Astrocyte of the spinal cord (primary cell): ENCODE measurements around the gene RBX1.

ENCODE experiments used
- DNase-seq: peaks from one replicate; pipeline ENCODE4 v3.0.0; 2011; ENCODE audit warnings: low read depth, low spot score
- H3K4me3 ChIP-seq: 2 replicates; pipeline ENCODE4 v1.5.1; 2011; ENCODE audit warnings: low read depth, mild to moderate bottlenecking, low read length, moderate library complexity
- CTCF ChIP-seq: IDR thresholded peaks from 2 replicates; pipeline ENCODE4 v1.5.1; 2012; ENCODE audit warnings: low read depth, mild to moderate bottlenecking, low read length, inconsistent platforms
- in situ Hi-C: cut with HindIII; loops from 2 replicates; pipeline ENCODE4 v1.10.0; 2017; ENCODE audit warnings: low sequenced_read_pairs

The RBX1 gene

DNA sequence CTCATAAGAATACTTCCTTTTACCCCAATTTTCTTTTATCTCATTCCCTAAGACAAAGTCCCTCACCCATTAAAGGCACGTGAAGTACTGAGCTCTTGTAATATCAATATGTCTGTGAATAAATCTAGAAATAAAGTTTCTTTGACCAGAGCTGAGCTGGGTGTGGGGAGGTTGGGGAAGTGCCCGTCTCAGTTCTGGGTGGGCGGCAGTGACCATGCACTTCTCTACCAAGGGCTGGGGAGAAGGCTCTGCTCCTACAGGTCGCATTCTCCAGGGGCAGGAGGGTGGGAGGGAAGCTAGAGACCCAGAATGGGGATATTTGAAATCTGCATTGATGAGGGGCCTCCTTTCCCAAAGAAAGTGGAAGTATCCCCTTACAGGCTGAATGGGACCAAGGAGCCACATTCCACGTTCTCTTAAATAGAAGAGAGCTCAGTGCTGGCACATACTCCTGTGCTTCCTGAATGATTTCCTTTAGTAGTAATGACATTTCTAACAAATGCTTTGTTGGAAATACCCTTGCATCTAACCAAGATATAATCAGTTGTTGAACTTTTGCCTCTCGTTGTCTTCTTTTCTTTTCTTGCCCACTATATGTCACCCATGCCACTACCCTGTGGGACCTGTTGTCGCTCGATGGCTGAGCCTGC is 16.1 kb downstream of the RBX1 start:
- no peak overlapping the region for H3K4me3 ChIP-seq
- DNase-seq: no peak
- no peak for TF ChIP-seq CTCF
- in situ Hi-C loops: no loop called here

GRCh38 chr22:40972587-40972986 is 21.4 kb downstream of the RBX1 start:
- in situ Hi-C loops: no loop called here
- DNase-seq: no peak
- H3K4me3 ChIP-seq: no peak overlapping the region
- no peak for TF ChIP-seq CTCF

- no peak for TF ChIP-seq CTCF
- in situ Hi-C loops: no loop called here
- no peak overlapping the region for H3K4me3 ChIP-seq
- DNase-seq: no peak
Observed at GRCh38 chr22:40973144-40973543, 22.0 kb downstream of the RBX1 start.

DNA sequence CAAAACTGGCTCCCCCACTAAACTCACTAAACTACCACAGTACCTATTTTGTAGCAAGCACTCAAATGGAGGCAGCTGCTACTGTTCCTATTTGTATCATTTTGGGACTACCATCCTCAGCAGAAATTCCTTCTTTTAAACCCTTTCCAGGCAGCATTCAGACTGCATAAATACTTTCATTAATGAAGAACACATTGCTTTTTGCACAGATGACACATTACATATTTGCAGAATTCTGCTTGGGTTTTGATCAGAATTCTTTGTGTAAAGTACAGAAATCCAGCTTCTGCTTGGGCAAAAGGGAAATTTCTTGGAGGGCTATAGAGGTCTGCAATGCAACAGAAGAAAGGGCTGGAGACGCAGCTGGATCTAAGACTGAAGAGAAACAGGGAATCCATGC is 24.2 kb downstream of the RBX1 start:
- no peak for TF ChIP-seq CTCF
- DNase-seq: no peak
- no peak overlapping the region for H3K4me3 ChIP-seq
- in situ Hi-C loops: no loop called here

DNA sequence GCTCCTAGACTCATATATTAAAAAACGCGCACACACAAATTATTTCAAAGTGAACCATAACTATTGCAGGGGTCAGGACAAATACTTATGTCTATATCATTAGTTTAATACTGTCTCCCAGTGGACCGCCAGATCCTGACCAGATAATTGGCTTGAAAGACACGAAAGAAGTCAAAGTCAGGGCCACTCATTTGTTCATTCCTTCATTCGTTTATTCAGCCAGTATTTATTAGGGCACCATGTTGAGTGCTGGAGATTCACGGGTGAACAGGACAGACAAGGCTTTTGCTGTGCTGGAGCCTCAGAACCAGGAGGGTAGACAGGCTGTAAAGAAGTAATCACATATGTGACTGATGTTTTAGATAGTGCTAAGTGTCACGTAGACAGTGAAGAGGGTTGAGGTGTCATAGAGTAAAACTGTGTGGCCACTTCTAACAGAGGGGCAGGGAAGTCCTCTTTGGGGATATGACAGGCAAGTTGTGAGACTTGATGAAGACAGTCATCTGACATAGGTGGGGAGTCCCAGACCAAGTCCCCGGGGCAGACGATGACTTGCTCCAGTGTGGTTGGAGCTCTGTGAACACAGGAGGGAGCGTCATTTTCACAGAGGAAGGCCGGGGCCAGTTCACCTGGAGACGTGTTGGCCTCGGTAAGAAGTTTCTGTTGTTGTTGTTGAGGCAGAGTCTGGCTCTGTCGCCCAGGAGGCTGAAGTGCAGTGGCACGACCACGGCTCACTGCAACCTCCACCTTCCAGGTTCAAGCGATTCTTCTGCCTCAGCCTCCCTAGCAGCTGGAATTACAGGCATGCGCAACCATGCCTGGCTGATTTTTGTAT is 25.9 kb downstream of the RBX1 start:
- H3K4me3 ChIP-seq: no peak overlapping the region
- TF ChIP-seq CTCF: no peak
- DNase-seq: no peak
- in situ Hi-C loops: no loop called here

GRCh38 chr22:40979198-40979597 is 28.0 kb downstream of the RBX1 start:
- no peak overlapping the region for H3K4me3 ChIP-seq
- TF ChIP-seq CTCF: no peak
- in situ Hi-C loops: no loop called here
- no peak for DNase-seq
